Neural crest cell (in vitro differentiated cells): Measurements from ENCODE around the gene MTX2. TPM values are rescaled to one million over a fixed set of nuclear protein-coding genes. Genes with fewer than 3 reads are reported as not detected.

Experiments used
- DNase-seq: peaks from one replicate; pipeline ENCODE4 v3.0.0; 2021; ENCODE audit warnings: low read depth, mixed read lengths, low spot score
- H3K27ac Mint-ChIP-seq: one replicate; pipeline ENCODE4 v1.8.0; 2021; ENCODE audit warnings: mild to moderate bottlenecking, mixed read lengths; ENCODE audit not compliant: unreplicated experiment
- H3K27me3 Mint-ChIP-seq: 2 replicates; pipeline ENCODE4 v1.8.0; 2021; ENCODE audit warnings: low read depth, mild to moderate bottlenecking, mixed read lengths
- H3K36me3 Mint-ChIP-seq: 2 replicates; pipeline ENCODE4 v1.8.0; 2021; ENCODE audit warnings: low read depth, mild to moderate bottlenecking, mixed read lengths
- H3K4me1 Mint-ChIP-seq: 2 replicates; pipeline ENCODE4 v1.8.0; 2021; ENCODE audit warnings: mixed read lengths
- H3K4me3 Mint-ChIP-seq: one replicate; pipeline ENCODE4 v1.8.0; 2021; ENCODE audit warnings: mild to moderate bottlenecking, mixed read lengths
- H3K9me3 Mint-ChIP-seq: 2 replicates; pipeline ENCODE4 v1.8.0; 2021; ENCODE audit warnings: mixed read lengths
- total RNA-seq: library from RNA; stranded (reverse); gene quantifications from 2 replicates; pipeline ENCODE4 v1.2.1, GENCODE V29; 2021
- TF ChIP-seq, protein P1 (sequence below): fragments of 200-600 bp; sonication (generic); conservative IDR thresholded peaks from 2 replicates; pipeline ENCODE4 v1.5.0; 2021; ENCODE audit warnings: antibody characterized with exemption, mild to moderate bottlenecking

MTX2 gene
- total RNA-seq, 1 donor from 2014 or later = 23.7 TPM

- H3K4me3 Mint-ChIP-seq = no peak overlapping the region
- no peaks in the 10 kb centered on the region for H3K36me3 Mint-ChIP-seq
- no peaks in the 10 kb centered on the region for H3K9me3 Mint-ChIP-seq
- no peaks in the 10 kb centered on the region for H3K4me1 Mint-ChIP-seq
- no peaks in the 10 kb centered on the region for H3K27me3 Mint-ChIP-seq
- DNase-seq = no peak
- TF ChIP-seq, protein P1, sequence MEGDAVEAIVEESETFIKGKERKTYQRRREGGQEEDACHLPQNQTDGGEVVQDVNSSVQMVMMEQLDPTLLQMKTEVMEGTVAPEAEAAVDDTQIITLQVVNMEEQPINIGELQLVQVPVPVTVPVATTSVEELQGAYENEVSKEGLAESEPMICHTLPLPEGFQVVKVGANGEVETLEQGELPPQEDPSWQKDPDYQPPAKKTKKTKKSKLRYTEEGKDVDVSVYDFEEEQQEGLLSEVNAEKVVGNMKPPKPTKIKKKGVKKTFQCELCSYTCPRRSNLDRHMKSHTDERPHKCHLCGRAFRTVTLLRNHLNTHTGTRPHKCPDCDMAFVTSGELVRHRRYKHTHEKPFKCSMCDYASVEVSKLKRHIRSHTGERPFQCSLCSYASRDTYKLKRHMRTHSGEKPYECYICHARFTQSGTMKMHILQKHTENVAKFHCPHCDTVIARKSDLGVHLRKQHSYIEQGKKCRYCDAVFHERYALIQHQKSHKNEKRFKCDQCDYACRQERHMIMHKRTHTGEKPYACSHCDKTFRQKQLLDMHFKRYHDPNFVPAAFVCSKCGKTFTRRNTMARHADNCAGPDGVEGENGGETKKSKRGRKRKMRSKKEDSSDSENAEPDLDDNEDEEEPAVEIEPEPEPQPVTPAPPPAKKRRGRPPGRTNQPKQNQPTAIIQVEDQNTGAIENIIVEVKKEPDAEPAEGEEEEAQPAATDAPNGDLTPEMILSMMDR = no peak
- H3K27ac Mint-ChIP-seq = no peak overlapping the region
Measured at GRCh38 chr2:176278927-176279326, 9.7 kb downstream of the MTX2 start.

DNA sequence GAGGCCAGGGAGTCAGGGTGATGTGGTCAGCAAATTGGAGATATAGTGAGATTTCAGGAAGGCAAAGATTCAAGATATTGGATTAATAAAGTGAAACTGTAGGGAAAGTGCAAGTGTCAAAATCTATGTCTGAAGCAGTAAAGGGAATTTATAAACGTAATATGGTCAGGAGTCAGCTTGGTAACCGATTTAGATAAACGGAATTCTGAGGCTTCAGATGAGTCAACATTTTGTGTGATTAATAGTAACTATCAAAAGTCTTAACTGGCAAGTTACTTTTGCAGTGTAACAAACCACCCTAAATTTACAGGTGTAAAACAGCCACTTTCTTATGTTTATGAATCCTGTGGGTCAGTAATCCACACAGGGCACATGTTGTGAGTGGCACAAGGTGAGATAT lies 10.9 kb downstream of the MTX2 start:
- TF ChIP-seq, protein P1 = no peak
- H3K9me3 Mint-ChIP-seq = no peaks in the 10 kb centered on the region

DNA sequence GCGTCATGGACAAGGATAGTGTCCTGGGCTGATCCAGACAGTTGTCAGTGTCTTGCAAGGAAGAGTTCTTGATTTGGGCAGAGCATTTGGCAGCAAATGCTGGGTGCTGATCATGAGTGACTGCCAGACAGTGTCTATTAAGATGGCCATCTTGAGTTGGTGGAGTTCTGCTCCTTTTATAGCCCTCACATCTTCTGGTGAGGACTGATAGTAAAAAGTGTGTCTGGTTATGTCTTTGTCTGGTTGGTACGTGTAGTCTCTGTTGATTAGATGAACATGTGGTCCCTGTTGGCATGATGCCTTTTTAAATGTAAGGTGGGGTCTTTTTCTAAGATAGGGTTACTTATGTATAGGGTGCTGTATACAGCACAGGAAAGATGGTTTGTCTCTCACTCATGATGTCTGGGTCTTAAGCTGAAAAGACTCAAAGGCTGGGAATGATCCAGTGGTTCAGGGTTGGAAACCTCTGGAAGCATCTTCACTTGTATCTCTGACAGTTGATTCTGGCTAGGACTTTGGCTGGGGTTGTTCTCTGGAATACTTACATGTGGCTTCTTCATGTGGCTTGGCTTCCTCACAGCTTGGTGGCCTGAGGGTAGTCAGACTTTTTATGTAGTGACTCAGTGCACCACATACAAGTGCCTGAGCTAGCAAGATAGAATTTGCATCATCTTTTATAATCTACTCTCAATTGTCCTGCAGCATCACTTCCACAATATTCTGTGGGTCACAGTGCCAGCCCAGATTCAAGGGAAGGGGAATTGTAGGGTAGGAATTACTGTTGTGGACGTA lies 11.8 kb downstream of the MTX2 start:
- Mint-ChIP-seq H3K36me3 (no peaks in the 10 kb centered on the region), H3K9me3 (no peaks in the 10 kb centered on the region), H3K27me3 (no peaks in the 10 kb centered on the region), H3K27ac (no peak overlapping the region), H3K4me3 (no peak overlapping the region), H3K4me1 (no peaks in the 10 kb centered on the region)
- TF ChIP-seq, protein P1 = no peak
- DNase-seq = no peak

More for the DNA sequence above, 10.9 kb downstream of the MTX2 start:
- Mint-ChIP-seq H3K4me3 (no peak overlapping the region), H3K27ac (no peak overlapping the region), H3K36me3 (no peaks in the 10 kb centered on the region), H3K4me1 (no peaks in the 10 kb centered on the region), H3K27me3 (no peaks in the 10 kb centered on the region)
- no peak for DNase-seq

DNA sequence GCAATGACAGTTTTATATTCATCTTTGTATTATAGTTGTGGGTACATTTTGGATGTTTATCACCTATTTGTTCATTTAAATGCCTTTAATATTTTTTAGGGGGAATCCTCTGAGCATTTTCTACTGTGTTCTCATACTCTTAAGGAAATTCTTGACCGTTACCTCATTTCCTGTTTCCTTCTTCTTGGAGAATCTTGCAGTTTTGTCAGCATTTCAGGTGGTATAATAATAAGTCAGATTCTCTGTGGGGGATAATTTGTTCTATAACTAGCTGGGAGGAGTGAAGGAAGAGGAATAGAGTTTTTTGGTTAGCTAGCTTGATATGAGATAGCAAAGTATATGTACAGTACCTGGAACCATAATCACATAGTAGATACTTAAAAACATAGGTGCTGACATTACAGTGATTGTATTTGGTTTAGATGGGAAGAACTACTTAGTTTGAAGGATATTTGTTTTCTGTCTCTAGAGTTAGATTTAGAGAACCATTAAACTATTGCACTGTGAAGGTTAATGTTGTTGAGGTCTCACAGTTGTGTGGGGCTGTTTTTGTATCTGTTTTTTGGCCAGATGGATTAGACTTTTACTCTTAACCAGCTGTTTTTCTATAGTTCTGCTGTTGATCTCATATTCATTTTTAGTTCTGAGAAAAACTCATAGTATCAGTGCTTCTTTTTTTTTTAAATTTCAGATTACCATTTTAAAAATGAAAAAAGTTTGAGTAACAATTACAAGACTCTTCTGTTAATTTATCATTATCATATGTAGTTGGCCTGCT lies 14.2 kb downstream of the MTX2 start:
- Mint-ChIP-seq H3K4me1 (no peaks in the 10 kb centered on the region), H3K27ac (no peak overlapping the region), H3K4me3 (no peak overlapping the region), H3K27me3 (no peaks in the 10 kb centered on the region), H3K9me3 (no peaks in the 10 kb centered on the region), H3K36me3 (peaks cover 2% of the 10 kb centered on the region)
- no peak for DNase-seq
- TF ChIP-seq, protein P1 = no peak

DNA sequence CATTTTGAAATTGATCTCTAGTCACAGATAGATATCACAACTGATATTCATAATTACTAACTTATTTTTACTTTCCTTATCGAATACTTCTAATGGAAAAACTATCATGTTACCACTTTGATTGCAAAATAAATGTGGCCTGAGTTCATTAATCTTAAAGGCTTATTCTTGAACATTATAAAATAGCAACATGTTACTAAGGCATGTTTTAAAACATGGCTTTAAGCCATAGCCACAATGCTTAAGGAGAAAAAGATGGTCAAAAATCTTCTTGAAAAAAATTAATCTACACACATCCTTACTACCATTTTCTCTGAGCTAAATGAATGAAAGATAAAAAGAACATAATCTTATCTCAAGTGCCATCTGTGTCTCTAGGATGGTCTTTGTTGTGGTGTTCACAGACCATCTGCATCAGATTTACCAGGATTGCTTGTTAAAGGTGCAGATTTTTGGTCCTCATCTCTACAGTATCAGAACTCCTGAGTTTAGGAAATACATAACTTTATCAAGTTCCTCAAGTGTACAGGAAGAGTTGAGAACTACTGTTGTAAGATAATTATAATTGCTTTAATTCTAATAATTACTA lies 15.3 kb downstream of the MTX2 start:
- H3K36me3 Mint-ChIP-seq = peaks cover 2% of the 10 kb centered on the region
- H3K27ac Mint-ChIP-seq = no peak overlapping the region
- H3K4me1 Mint-ChIP-seq = no peaks in the 10 kb centered on the region
- no peak overlapping the region for H3K4me3 Mint-ChIP-seq
- no peaks in the 10 kb centered on the region for H3K9me3 Mint-ChIP-seq
- H3K27me3 Mint-ChIP-seq = no peaks in the 10 kb centered on the region
- TF ChIP-seq, protein P1 = no peak
- no peak for DNase-seq
